Upper lobe of right lung (tissue), 1 donor: ENCODE data around the gene PAX5. TPM values are rescaled to one million over a fixed set of nuclear protein-coding genes. Genes with fewer than 3 reads are reported as not detected.

ENCODE experiments used
- ATAC-seq: fragments of 200-7000 bp; cut with Tn5 transposase; one replicate; pipeline ENCODE4 v1.9.1; 2020; ENCODE audit warnings: mild to moderate bottlenecking, moderate library complexity
- DNase-seq: peaks from one replicate; pipeline ENCODE4 v3.0.0-alpha.2; 2020
- H3K27ac ChIP-seq: fragments of 200-600 bp; one replicate; pipeline ENCODE4 v1.8.0; 2022
- H3K27me3 ChIP-seq: fragments of 200-600 bp; one replicate; pipeline ENCODE4 v1.8.0; 2022; ENCODE audit warnings: mild to moderate bottlenecking
- H3K36me3 ChIP-seq: fragments of 200-600 bp; one replicate; pipeline ENCODE4 v1.8.0; 2022
- H3K4me1 ChIP-seq: fragments of 200-600 bp; one replicate; pipeline ENCODE4 v1.8.0; 2022
- H3K4me3 ChIP-seq: fragments of 200-600 bp; one replicate; pipeline ENCODE4 v1.8.0; 2022; ENCODE audit warnings: mild to moderate bottlenecking
- H3K9me3 ChIP-seq: fragments of 200-600 bp; one replicate; pipeline ENCODE4 v1.8.0; 2022
- intact Hi-C: fragments of 100-400 bp; cut with DNase I; formaldehyde crosslinking; loops from one replicate; pipeline ENCODE4 v1.11.0; 2022
- total RNA-seq: library from RNA; stranded (reverse); fragmentation: NEBNext Ultra II Directional; extraction: Animal tissue kit (Norgen Biotek cat#: 25700); gene quantifications from one replicate; pipeline ENCODE4 v1.2.1, GENCODE V29; 2021
- TF ChIP-seq, protein P1 (sequence below): fragments of 200-600 bp; IDR thresholded peaks from one replicate; pipeline ENCODE4 v1.8.0; 2022; ENCODE audit warnings: antibody characterized with exemption
- donor health status: DM: no; HTN: yes; CAD: no; lungs with severe emphysema.

PAX5 gene
- total RNA-seq, 1 donor from 2014 or later: 0.23 TPM

DNA sequence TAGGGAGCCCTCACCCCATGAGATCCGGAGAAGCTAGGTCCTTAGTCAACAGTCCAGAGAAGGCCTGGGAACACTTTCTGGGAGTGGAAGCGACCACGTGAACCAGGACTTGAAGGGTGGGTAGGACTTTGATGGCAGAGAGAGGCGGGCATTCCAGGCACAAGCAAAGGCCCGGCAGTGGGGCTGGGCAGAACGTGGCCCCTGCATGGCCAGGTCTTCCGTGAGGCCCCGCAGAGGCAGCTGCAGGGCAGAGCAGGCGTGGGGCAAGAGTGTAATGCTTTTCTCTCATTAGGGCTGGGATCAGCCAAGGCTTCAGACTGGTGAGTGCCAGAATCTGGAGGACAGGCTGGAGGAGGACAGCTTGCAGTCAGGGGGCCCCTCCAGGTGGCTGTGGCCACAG lies 184.1 kb downstream of the PAX5 start:
- intact Hi-C loops: no loop called here
- DNase-seq (no peak), ATAC-seq (no peak)
- Histone ChIP-seq H3K9me3 (no peaks in the 10 kb centered on the region), H3K4me3 (no peak overlapping the region), H3K36me3 (no peaks in the 10 kb centered on the region), H3K27me3 (no peaks in the 10 kb centered on the region), H3K27ac (no peak overlapping the region), H3K4me1 (no peaks in the 10 kb centered on the region)
- TF ChIP-seq, protein P1, sequence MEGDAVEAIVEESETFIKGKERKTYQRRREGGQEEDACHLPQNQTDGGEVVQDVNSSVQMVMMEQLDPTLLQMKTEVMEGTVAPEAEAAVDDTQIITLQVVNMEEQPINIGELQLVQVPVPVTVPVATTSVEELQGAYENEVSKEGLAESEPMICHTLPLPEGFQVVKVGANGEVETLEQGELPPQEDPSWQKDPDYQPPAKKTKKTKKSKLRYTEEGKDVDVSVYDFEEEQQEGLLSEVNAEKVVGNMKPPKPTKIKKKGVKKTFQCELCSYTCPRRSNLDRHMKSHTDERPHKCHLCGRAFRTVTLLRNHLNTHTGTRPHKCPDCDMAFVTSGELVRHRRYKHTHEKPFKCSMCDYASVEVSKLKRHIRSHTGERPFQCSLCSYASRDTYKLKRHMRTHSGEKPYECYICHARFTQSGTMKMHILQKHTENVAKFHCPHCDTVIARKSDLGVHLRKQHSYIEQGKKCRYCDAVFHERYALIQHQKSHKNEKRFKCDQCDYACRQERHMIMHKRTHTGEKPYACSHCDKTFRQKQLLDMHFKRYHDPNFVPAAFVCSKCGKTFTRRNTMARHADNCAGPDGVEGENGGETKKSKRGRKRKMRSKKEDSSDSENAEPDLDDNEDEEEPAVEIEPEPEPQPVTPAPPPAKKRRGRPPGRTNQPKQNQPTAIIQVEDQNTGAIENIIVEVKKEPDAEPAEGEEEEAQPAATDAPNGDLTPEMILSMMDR: no peak

DNA sequence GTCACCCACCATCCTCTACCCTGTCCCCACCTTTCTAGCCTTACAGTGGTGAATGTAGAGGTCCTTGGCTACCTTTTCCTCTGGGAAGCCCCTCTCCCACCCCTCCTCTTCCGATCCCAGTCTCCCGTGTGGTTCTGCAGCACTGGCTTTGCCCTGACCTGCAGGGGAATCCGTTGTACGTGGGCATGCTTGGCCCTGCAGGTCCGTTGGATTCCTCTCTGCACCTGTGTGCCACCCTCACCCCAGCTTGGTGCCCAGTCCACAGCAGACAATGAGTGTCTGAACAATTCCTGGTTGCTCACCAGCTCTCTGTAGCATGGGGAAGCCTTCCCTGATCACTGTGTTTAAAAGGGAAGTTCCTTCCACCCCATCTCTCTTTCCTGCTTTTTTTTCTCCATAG lies 185.1 kb downstream of the PAX5 start:
- intact Hi-C loops: no loop called here
- ATAC-seq (no peak), DNase-seq (no peak)
- no peak overlapping the region for H3K27ac ChIP-seq
- no peaks in the 10 kb centered on the region for H3K36me3 ChIP-seq
- H3K9me3 ChIP-seq: no peaks in the 10 kb centered on the region
- no peaks in the 10 kb centered on the region for H3K27me3 ChIP-seq
- TF ChIP-seq, protein P1: no peak
- H3K4me3 ChIP-seq: no peak overlapping the region
- no peaks in the 10 kb centered on the region for H3K4me1 ChIP-seq

DNA sequence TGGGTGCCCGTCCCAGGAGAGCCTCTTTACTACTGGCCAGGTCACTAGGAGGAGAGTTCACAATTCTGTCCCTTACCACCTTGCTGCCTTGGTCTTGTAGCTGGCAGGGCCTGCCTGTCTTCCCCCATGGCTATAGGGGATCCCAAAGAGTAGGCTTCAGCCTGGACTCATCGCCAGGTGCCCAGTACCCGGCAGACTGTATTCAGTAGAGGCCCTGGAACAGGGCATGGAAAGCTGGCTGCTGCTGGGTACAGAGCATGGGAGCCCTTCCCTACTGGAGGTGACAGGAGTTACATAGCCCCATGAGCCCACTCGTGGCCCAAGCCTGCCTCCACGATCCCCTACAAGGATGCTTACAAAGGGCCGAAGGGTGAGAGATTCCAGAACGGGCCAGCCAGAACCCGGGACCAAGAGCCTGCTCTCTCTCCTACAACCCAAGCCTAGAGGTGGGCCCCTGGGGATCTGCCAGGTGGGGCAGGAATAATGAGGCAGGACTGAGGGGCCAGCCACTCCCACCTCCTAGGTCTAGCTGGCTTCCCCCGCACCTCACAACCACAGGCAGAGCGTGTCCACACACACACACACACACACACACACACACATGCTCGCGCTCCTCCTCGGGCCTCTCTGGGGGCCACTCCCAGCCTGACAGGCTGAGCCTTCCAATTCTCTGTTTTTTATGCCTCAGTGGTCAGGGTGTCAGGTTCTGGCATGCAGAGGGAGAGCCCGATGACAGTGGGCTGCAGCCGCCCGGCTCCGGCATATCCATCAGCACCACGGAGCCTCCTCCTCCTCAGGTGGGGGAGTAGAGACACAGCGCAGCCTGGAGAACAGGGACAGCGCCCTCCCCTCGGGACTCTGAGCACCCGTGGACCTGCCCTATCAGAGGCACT lies 186.0 kb downstream of the PAX5 start:
- Histone ChIP-seq H3K4me1 (no peaks in the 10 kb centered on the region), H3K27me3 (no peaks in the 10 kb centered on the region), H3K27ac (no peak overlapping the region), H3K9me3 (no peaks in the 10 kb centered on the region), H3K4me3 (no peak overlapping the region), H3K36me3 (no peaks in the 10 kb centered on the region)
- no peak for DNase-seq
- ATAC-seq: no peak
- intact Hi-C loops: no loop called here
- TF ChIP-seq, protein P1: no peak

DNA sequence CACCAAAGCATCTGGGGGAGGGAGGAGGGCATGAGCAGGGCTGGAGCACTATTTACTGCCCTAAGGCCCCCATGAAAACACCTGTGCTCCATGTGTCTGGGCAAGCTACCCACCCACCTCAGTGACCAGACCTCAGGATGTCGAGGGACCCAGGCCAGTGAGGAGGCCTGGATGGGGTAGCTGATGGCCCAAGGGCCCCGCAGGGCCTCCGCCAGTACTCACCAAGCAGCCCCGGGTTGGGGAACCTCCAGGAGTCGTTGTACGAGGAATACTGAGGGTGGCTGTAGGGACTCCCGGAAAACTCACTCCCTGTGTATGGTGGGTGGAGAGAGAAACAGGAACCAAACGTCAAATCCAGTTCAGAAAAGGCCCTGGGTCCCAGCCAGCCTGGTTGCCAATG lies 187.4 kb downstream of the PAX5 start:
- TF ChIP-seq, protein P1: no peak
- intact Hi-C loops: no loop called here
- no peak for DNase-seq

DNA sequence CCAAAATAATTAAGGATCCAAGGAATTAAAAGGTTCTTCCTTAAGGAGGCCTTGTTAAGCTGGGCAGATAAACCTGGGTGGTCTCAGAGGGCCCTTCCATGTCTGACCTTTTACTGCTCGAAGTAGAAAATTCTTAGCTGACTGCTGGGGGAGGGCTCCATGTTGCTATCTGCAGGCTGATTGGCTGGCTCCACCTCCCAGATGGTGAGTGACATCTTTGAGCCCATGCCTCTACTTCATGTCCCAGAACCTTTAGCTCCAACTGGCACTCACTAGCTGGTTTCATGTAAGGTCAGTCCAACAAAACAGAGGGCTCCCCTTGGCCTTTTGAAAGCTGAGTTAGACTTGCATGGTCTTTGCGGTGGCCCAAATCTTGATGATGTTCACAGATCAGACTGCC lies 188.2 kb downstream of the PAX5 start:
- TF ChIP-seq, protein P1: no peak
- Histone ChIP-seq H3K4me3 (no peak overlapping the region), H3K9me3 (no peaks in the 10 kb centered on the region), H3K36me3 (no peaks in the 10 kb centered on the region), H3K4me1 (no peaks in the 10 kb centered on the region), H3K27ac (no peak overlapping the region), H3K27me3 (no peaks in the 10 kb centered on the region)
- ATAC-seq (no peak), DNase-seq (no peak)
- intact Hi-C loops: no loop called here

More for the DNA sequence above, 187.4 kb downstream of the PAX5 start:
- ATAC-seq: no peak
- Histone ChIP-seq H3K9me3 (no peaks in the 10 kb centered on the region), H3K36me3 (no peaks in the 10 kb centered on the region), H3K27ac (no peak overlapping the region), H3K4me1 (no peaks in the 10 kb centered on the region), H3K27me3 (no peaks in the 10 kb centered on the region), H3K4me3 (no peak overlapping the region)
